HG02623 (cell line): ENCODE results near the gene NACA2.
"Not testable (repeated sequence)": the region's sequence is repeated elsewhere in the genome, so short reads cannot be mapped to it uniquely, and the experiment has no call there.

Experiments used
- ATAC-seq: cut with Tn5 transposase; IDR thresholded peaks from one replicate; pipeline ENCODE4 v1.9.1; 2021; ENCODE audit warnings: moderate library complexity; ENCODE audit not compliant: unreplicated experiment

The NACA2 gene

DNA sequence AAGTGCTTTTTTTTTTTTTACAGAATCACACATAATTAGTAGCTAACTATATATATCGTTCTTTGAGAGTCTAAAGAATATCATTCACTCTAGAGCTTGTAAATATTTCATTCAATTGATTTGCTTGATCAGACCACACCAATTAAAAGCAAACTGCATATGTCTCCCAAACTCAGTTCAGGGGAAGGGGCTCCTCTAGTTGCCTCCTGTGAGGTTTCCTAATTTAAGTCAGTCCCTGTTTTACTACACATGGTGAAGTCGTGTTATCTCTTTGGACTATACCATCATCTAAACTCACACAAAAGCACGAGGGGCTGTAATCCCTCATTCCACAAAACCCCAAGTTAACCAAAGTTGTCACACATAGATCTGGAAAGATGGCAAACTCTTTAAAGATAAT, 11.7 kb downstream of the NACA2 start:
- ATAC-seq: no peak

DNA sequence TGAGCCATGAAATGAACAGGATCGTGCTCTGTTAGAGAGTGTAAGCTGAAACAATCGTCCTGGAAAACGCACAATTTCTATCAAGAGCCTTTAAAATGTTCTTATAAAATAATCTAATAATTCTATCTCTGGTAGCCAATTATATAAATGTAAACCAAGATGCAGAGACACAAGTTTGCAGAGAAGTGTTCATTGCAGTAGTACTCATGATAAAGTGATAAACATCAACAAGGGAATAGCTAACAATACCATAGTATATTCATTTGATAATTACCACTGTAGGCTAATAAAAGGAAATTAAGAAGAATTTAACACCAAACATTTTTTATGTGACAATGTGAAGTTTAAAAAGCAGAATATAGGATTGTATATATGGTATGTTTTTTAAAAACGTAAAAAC, 12.4 kb downstream of the NACA2 start:
- no peak for ATAC-seq

DNA sequence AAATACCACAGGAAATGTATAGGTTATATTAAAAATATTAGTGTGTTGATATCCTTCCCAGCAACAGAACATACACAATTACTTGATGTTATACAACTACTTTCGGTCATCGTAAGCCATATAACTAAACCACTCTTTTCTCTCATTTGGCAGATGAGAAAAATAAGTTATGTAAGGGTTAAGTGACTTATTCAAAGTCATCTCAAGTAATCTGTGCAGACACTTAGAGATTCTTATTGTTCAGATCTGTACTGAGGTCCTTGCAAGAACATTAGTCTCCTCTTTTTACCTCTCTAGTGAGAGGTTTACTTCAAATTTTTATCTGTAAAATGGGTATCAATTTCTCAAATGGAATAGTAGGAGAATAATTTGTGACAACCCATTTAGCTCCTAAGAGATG, 15.0 kb downstream of the NACA2 start:
- ATAC-seq: no peak

DNA sequence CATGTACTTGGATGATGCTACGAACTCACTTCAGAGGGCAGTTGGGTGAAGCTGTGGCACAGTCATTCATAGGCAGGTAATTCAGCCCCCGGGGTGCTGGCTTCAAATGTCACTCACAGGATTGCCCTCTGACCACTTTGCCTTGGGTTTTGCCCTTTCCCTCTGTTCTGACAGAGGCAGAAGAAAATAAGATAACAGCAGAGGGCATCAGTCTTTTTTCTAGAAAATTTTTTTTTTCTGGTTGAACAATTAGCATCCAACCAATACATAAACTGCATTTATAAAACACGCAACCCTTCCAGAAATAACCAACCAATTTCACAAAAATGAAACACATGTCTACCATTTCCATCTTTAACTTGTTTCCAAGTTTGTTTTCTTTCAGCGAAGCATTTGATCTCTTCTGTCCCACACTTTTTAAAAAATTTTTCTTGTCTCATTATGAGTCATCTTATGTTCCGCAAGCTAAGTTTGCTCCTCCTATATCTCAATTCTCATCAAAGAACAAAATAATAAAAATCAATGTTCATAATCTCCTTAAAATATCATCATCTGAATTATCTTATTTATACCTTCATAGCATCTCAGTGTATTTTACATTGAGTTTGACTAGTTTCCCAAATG, 15.6 kb downstream of the NACA2 start:
- no peak for ATAC-seq

DNA sequence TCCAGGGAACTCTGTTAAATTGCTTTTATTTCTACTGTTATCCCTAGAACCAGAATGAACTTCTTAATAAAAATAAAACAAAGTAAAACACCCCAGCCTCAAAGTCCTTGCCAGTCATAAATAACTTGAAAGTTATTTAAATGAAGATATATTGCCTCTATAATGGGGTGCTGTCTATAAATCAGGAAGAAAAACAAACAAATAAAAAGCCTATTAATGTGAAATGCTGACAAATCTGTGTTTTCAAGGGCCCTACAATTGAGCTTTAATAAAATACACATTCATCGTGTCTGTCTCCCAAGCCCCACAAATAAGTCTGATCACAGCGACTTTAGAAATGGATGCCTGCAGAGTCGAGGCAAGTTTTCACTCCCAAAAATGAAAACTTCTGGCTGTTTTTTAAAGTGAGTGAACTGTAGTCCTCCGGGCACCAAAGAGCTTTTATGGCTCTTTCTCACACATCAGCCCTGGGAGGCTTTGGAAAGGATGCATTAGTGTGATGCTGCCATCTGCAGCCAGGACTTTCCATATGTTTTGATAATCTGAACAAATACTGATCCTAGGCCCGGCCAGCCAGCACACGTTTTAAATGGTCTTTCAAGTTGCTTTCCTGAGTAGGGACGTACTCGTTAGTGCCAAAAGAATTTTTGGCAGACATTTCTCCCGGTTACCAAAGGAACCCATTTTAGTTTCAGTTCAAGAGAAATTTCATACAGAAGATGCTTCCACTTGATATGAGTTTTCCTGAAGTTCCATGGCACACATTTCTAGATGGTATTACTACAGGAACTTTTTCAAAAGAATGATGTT, 16.3 kb downstream of the NACA2 start:
- ATAC-seq: no peak

DNA sequence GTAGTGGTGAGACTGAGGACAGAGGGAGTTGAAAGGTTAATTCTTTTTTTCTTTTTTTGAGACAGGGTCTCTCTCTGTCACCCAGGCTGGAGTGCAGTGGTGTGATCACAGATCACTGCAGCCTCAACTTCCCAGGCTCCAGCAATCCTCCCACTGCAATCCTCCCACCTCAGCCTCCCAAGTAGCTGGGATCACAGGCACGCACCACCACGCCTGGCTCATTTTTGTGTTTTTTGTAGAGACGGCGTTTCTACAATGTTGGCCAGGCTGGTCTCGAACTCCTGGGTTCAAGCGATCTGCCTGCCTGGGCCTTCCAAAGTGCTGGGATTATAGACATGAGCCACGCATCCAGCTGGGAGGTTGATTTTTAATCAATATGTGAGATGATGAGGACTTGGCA, 18.5 kb downstream of the NACA2 start:
- ATAC-seq: not testable (repeated sequence)

DNA sequence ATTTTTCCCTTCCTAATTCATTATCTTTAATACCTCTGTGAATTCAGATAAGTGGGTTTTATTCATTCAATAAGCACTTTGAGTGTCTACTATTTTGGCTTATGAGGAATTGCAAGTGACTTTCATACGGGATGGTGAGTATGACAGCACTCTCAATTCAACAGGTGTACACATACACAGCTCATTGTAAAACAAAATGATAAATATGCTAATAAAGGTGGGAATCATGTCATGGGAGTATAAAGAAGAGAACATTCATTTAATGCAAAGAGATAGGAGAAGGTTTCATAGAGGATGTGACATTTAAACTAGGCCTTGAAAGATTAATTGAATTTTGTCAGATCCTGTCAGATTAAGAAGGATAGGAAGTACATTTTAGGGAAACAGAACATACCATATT, 19.4 kb downstream of the NACA2 start:
- ATAC-seq: no peak

DNA sequence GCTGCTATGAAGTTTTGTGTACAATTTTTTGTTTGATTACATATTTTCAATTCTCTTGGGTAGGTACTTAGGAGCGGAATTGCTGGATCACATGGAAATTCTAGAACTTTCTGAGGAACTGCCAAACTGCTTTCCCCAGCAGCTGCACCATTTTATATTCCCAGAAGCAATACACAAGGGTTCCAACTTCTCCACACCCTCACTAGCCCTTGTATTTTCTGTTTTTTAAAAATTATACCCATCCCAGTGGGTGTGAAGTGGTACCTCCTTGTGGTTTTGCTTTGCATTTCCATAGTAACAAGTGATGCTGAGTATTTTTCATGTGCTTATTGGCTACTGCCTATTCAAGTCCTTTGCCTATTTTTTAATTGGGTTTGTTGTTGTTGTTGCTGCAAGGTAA, 20.9 kb downstream of the NACA2 start:
- ATAC-seq: no peak

DNA sequence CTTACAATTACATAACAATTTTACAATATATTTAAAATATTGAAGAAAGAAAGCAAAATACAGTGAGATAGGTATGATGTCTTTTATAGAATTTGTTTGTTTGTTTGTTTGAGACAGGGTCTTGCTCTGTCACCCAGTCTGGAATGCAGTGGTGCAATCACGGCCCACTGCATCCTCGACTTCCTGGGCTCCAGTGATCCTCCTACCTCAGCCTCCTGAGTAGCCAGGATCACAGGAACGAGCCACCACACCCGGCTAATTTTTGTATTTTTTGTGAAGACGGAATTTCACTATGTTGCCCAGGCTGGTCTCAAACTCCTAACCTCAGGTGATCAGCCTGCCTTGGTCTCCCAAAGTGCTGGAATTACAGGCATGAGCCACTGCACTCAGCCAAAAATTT, 21.5 kb downstream of the NACA2 start:
- ATAC-seq: not testable (repeated sequence)

DNA sequence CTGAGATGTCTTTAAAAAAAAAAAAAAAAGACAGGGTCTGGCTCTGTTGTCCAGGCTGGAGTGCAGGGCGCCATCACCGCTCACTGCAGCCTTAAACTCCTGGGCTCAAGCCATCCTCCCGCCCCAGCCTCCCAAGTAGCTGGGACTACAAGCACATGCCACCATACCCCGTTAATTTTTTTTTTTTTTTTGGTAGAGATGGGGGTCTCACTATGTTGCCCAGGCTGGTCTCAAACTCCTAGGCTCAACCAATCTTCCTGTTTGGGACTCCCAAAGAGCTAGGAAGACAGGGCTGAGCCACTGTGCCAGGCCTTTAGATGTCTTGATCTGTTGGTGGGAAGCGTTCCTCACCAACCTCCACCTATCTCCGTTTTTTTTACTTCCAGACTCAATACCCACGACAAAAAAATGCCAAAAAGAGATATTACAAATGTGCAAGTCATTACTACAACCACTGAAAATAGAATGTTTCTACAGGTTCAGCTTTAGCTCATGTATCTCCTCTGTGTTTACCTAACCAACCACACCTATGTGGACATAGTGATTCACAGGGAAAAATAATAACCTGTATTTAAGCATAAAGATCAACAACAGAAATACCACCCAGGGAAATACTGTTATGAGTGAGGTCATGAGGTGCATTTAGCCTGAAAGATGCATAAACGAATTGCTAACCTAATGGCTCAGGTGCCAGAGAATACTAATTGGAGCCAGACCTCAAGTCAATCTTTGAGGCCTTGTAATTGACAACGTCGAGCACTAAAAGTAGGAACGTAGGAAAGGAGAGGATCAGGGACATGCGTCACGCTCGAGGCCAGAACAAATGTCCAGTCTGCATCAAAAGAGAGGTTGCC, 22.6 kb downstream of the NACA2 start:
- no peak for ATAC-seq

DNA sequence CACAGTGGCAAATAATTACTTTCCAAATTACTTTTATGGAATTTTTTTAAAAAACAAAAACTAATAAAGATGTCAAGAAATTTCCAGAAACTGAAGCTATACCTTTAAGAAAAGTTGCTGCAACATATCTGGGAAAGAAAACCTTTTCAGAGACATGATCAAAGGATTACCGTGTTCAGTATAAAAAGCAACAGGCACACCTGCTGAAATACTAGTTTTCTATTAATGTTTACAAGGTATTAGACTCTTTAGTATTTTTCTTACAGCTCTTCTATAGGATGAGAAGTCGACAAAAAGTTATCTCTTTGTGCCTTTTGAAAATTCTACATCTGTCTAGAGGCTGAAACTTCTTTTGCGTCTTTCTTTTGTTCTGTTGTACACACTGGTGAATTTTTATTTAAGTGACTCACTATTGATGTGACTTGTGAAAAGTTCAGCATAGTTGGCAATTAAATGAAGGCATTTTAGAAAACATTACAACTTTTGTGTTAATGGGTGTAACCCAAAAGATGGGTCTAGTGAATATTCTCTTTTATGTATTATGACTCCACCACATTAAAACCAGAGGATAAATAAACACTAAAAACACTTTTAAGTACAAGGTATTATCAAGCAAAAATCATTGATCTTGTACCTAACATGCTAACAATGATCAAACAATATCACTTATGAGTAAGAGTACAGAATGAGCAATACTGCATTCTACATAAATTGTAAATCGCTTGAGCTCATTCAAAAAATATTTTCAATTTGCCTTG, 23.8 kb downstream of the NACA2 start:
- no peak for ATAC-seq

DNA sequence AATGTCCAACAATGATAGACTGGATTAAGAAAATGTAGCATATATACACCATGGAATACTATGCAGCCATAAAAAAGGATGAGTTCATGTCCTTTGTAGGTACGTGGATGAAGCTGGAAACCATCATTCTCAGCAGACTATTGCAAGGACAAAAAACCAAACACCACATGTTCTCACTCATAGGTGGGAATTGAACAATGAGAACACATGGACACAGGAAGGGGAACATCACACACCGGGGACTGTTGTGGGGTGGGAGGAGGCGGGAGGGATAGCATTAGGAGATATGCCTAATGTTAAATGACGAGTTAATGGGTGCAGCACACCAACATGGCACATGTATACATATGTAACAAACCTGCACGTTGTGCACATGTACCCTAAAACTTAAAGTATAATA, 24.6 kb downstream of the NACA2 start:
- ATAC-seq: not testable (repeated sequence)

DNA sequence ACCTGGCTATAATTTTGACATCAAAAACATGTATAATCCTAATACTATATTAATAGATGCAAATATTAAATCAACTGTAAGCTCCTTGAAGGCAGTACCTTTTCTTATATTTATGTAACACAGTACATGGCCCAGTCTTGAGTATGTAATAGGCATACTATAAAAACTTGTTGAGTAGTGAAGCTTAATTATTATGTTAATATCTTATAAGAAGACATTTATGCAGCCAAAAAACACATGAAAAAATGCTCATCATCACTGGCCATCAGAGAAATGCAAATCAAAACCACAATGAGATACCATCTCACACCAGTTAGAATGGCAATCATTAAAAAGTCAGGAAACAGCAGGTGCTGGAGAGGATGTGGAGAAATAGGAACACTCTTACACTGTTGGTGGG, 25.2 kb downstream of the NACA2 start:
- not testable (repeated sequence) for ATAC-seq

DNA sequence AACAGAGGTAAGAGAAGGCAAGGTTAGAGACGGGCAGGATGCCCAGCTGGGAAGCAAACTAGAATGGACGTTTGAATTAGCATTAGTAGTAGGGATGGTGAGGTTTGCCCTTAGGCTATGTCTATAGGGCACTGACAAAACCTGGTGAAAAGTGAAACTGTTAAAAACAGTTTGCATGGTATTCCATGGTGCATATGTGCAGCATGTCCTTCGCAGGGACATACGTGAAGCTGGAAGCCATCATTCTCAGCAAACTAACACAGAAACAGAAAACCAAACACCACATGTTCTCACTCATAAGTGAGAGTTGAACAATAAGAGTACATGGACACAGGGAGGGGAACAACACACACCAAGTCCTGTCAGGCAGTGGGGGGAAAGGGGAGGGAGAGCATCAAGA, 25.8 kb downstream of the NACA2 start:
- no peak for ATAC-seq

DNA sequence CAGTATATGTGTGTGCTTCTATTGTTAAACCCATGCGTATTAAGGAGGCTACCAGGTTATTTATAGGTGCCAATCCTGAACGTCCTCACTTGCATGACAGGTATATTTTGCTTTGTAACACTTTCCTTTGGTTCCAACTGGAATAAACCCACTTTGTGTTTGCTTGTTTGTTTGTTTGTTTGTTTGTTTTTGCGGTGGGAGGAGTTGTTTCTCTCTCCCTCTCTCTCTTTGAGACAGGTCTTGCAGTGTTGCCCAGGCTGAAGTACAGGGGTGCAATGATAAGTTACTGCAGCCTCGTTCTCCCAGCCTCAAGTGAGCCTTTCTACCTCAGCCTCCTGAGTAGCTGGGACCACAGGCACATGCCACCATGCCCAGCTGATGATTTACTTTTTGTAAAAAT, 28.7 kb downstream of the NACA2 start:
- ATAC-seq: no peak

DNA sequence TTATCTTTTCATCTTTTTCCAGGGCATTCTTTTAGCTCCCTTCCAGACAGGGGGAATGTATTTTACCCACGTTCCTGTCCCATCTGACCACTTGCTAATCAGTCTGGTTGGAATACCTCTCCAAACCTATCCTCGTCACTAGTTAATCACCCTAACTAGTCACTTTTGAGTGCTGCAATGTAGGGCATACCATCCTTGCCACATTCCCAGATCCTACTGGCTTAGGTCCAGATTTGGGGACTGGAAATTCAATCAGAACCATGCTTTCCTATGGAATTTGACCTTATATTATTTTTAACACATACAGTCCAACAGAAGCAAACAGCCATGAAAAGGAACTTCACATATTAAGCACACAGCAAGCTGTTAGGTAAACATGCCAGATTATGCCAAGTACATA, 29.7 kb downstream of the NACA2 start:
- ATAC-seq: no peak

DNA sequence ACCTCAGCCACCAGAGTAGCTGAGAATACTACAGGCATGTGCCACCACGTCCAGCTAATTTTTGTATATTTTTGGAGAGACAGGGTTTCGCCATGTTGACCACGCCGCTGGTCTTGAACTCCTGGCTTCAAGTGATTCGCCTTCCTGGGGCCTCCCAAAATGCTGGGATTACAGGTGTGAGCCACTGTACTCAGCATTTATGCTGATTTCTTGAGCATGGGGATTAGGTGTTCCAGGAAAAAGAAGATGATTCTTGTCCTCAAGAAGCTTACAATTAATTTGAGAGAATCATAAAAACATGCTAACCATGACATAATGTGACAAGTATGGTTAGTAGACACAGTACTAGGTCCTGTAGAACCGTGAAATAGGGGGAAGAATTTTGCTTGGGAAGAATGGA, 30.9 kb downstream of the NACA2 start:
- no peak for ATAC-seq

DNA sequence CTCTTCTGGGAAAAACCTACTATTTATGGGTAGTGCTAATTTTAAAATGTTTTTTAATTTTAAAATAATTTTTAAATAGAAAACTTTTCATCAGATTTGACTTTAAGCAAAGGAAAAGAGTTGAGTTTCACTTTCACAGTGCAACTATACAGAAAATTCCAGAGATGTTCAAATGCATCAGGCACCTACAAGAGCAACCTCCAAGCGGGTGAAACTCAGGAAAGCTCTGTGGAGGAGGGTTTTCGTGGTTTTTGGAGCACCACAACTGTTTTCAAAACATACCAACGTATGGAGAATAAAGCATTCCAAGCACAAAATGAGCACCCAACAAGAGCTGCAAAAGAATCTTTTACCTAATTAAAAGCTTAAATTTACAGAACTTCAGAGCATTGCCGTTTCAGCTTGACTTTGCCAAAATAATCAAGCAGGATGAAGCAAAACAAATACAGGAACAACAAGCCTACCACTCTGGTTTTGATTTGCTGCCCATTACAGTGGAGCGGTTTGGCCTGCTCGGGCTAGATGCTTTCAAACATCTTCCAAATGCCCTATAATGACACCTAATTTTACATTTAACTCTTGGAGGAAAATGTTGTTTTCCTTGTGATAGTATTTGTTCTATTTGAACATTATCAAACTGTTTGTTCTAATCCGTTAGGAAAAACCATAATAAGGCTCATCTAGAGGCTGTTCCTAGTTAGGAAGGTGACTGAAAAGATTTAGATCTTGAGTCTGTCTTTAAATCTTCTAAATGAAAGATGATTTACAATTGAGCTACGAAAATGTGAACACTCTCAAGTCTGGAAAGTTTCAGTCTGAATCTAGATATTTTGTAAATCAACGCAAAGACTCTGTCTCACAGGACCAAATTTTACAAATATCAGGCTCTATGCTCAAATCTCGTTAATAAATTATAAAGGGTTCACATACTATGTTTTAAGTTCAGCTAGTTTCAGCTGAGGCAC, 34.5 kb downstream of the NACA2 start:
- no peak for ATAC-seq

DNA sequence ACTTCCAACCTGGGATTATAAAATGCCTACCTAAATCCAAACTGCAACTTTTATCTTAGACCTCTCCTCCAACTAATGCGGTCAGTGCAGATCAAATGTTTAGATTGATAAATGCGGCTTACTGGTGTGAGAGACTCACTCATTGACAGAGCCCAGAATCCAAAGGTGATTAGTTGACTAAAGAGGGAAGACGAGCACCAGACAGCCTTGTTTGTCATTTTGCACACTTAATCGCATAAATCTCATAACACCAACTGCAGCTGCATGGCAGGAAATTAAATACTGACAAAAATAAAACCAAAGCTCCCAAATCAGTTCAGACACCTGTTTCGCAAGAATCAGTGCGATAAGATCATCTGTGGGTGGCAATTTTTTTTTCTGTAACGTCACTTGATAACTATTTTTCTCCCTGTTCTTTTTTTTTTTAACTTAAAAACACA, 35.9 kb downstream of the NACA2 start:
- no peak for ATAC-seq

DNA sequence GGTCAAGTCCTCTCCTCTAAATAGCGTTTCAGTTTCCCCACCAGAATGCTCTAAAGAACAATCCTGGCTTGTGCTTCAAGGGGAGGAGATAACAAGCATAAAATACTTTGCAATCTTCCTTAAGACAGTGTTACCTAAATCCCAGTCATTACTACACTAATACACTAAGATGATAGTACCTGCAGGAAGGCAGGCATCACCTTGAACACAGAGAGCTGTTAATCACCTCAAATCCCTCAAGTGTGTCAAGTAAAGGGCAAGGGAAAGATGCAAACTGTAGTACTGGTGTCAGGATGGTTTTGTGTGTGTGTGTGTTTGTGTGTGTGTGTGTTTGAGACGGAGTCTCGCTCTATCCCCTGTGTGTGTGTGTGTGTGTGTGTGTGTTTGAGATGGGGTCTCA, 36.8 kb downstream of the NACA2 start:
- no peak for ATAC-seq
